ENCODE results near the gene E2F7. TPM values are rescaled to one million over a fixed set of nuclear protein-coding genes. Genes with fewer than 3 reads are reported as not detected.
"Not testable (repeated sequence)": the region's sequence is repeated elsewhere in the genome, so short reads cannot be mapped to it uniquely, and the experiment has no call there.

The E2F7 gene
- total RNA-seq, 2 donors from 2014 or later, result 0.36 to 3.5 TPM

GRCh38 chr12:77097846-77098245 lies 32.5 kb upstream of the E2F7 start:
- no peak for DNase-seq (ENCODE audit: low spot score)
- Histone ChIP-seq H3K4me1 (replicated peaks) (no peaks in the 10 kb centered on the region), H3K27ac (no peak overlapping the region), H3K36me3 (no peaks in the 10 kb centered on the region), H3K27me3 (replicated peaks; ENCODE audit: insufficient read depth) (no peaks in the 10 kb centered on the region), H3K4me3 (no peak overlapping the region), H3K9me3 (no peaks in the 10 kb centered on the region)
- TF ChIP-seq CTCF (IDR thresholded peaks at IDR 0.05) (no peak), POLR2A (IDR thresholded peaks at IDR 0.05) (no peak), POLR2AphosphoS5 (IDR thresholded peaks at IDR 0.05) (no peak)
- 88% methylated on average over 3 of the region's 3 CpGs for WGBS
- intact Hi-C loops (cut with DNase I), result no loop called here

- H3K27me3 ChIP-seq (replicated peaks; ENCODE audit: insufficient read depth); intact Hi-C loops (cut with DNase I); DNase-seq (ENCODE audit: low spot score); H3K27ac ChIP-seq; H3K36me3 ChIP-seq; H3K4me1 ChIP-seq (replicated peaks); H3K9me3 ChIP-seq; H3K4me3 ChIP-seq: not testable (repeated sequence)
- 82% methylated on average over 3 of the region's 3 CpGs for WGBS
Observed at GRCh38 chr12:77092227-77092626, 26.9 kb upstream of the E2F7 start.

- TF ChIP-seq CTCF (IDR thresholded peaks at IDR 0.05) (no peak), POLR2A (IDR thresholded peaks at IDR 0.05) (no peak), POLR2AphosphoS5 (IDR thresholded peaks at IDR 0.05) (no peak)
- no peaks in the 10 kb centered on the region for H3K27me3 ChIP-seq (replicated peaks; ENCODE audit: insufficient read depth)
- no peaks in the 10 kb centered on the region for H3K36me3 ChIP-seq
- intact Hi-C loops (cut with DNase I), result no loop called here
- WGBS, result 16% methylated on average over 1 of the region's 1 CpG
- DNase-seq (ENCODE audit: low spot score), result no peak
- no peaks in the 10 kb centered on the region for H3K9me3 ChIP-seq
- no peak overlapping the region for H3K27ac ChIP-seq
- H3K4me3 ChIP-seq, result no peak overlapping the region
- H3K4me1 ChIP-seq (replicated peaks), result no peaks in the 10 kb centered on the region
Observed at GRCh38 chr12:77089686-77090220, 24.4 kb upstream of the E2F7 start.

GRCh38 chr12:77087427-77087826 lies 22.1 kb upstream of the E2F7 start:
- intact Hi-C loops (cut with DNase I), result no loop called here
- no peak for TF ChIP-seq POLR2AphosphoS5 (IDR thresholded peaks at IDR 0.05)
- TF ChIP-seq CTCF (IDR thresholded peaks at IDR 0.05), result no peak
- no peak for TF ChIP-seq POLR2A (IDR thresholded peaks at IDR 0.05)
- no peak overlapping the region for H3K4me3 ChIP-seq
- 50% methylated on average over 4 of the region's 4 CpGs for WGBS
- H3K9me3 ChIP-seq, result no peaks in the 10 kb centered on the region
- H3K27ac ChIP-seq, result no peak overlapping the region
- H3K36me3 ChIP-seq, result no peaks in the 10 kb centered on the region
- H3K27me3 ChIP-seq (replicated peaks; ENCODE audit: insufficient read depth), result no peaks in the 10 kb centered on the region
- H3K4me1 ChIP-seq (replicated peaks), result no peaks in the 10 kb centered on the region
- DNase-seq (ENCODE audit: low spot score), result no peak

- TF ChIP-seq POLR2A (IDR thresholded peaks at IDR 0.05) (no peak), POLR2AphosphoS5 (IDR thresholded peaks at IDR 0.05) (no peak), CTCF (IDR thresholded peaks at IDR 0.05) (no peak)
Observed at GRCh38 chr12:77082021-77082420, 16.7 kb upstream of the E2F7 start.

More at GRCh38 chr12:77082021-77082420, 16.7 kb upstream of the E2F7 start:
- WGBS, result 48% methylated on average over 1 of the region's 1 CpG
- no peaks in the 10 kb centered on the region for H3K4me1 ChIP-seq (replicated peaks)
- intact Hi-C loops (cut with DNase I), result no loop called here
- H3K36me3 ChIP-seq, result no peaks in the 10 kb centered on the region
- H3K27ac ChIP-seq, result no peak overlapping the region
- no peak overlapping the region for H3K4me3 ChIP-seq
- no peaks in the 10 kb centered on the region for H3K27me3 ChIP-seq (replicated peaks; ENCODE audit: insufficient read depth)
- no peaks in the 10 kb centered on the region for H3K9me3 ChIP-seq
- DNase-seq (ENCODE audit: low spot score), result no peak
